HEK293 (cell line): Measurements from ENCODE around the gene CEP112.

ENCODE experiments used
- CTCF ChIA-PET: fragments of 350-600 bp; formaldehyde crosslinking; extraction: SDS; loops from one replicate; lab custom pipeline; 2021; ENCODE audit warnings: antibody characterized with exemption; lab: Yijun Ruan, JAX
- POLR2A ChIA-PET: fragments of 300-600 bp; formaldehyde crosslinking; extraction: SDS; loops from one replicate; lab custom pipeline; 2020; ENCODE audit warnings: antibody characterized with exemption, inconsistent platforms; lab: Yijun Ruan, JAX
- H3K27ac ChIP-seq: fragments of 200-500 bp; sonication (Bioruptor generic); 2 replicates; pipeline ENCODE4 v1.5.1; 2014; ENCODE audit warnings: low read depth, low read length, control low read depth, inconsistent platforms; ENCODE audit errors: extremely low read depth
- H3K36me3 ChIP-seq, 2 experiments: fragments of 200-500 bp in 1 of 2; sonication (Bioruptor generic) in 1 of 2; 1 replicate in 1 of 2; 2 replicates in 1 of 2; pipeline ENCODE4 v1.5.1; 2014 to 2017; ENCODE audit warnings: inconsistent platforms in 2 of 2, low read length in 2 of 2; ENCODE audit not compliant: control insufficient read depth in 2 of 2, insufficient read depth in 1 of 2
- H3K4me1 ChIP-seq: fragments of 200-500 bp; sonication (Bioruptor generic); 2 replicates; pipeline ENCODE4 v1.5.1; 2014; ENCODE audit warnings: mild to moderate bottlenecking, low read length, inconsistent platforms; ENCODE audit not compliant: control insufficient read depth, insufficient read depth
- H3K4me3 ChIP-seq: 2 replicates; pipeline ENCODE4 v1.5.1; 2011; ENCODE audit warnings: low read depth, mild to moderate bottlenecking, control low read depth, low read length, moderate library complexity
- H3K9me3 ChIP-seq: fragments of 200-500 bp; sonication (Bioruptor generic); 2 replicates; pipeline ENCODE4 v1.5.1; 2014; ENCODE audit warnings: low read depth, low read length, inconsistent platforms; ENCODE audit not compliant: control insufficient read depth, insufficient read depth
- HOXC10 ChIP-seq: sonication (generic); formaldehyde crosslinking; IDR thresholded peaks from 2 replicates; pipeline ENCODE4 v1.8.1; 2023; ENCODE audit warnings: mild to moderate bottlenecking, missing genetic modification reagents
- SP2 ChIP-seq: fragments of 450-650 bp; formaldehyde crosslinking; IDR thresholded peaks from 2 replicates; pipeline ENCODE4 v1.5.1; 2016; ENCODE audit warnings: missing biosample characterization, missing genetic modification characterization
- TRIM28 ChIP-seq: IDR thresholded peaks from 2 replicates; pipeline ENCODE4 v1.6.1; 2011; ENCODE audit warnings: low read length, control low read depth, borderline replicate concordance
- WT1 ChIP-seq: fragments of 450-650 bp; formaldehyde crosslinking; IDR thresholded peaks from 2 replicates; pipeline ENCODE4 v1.5.1; 2016; ENCODE audit warnings: missing biosample characterization, missing genetic modification characterization
- ZNF140 ChIP-seq: fragments of 450-650 bp; formaldehyde crosslinking; IDR thresholded peaks from 2 replicates; pipeline ENCODE4 v1.5.1; 2016; ENCODE audit warnings: missing biosample characterization, missing genetic modification characterization
- ZNF146 ChIP-seq: fragments of 450-650 bp; formaldehyde crosslinking; IDR thresholded peaks from 2 replicates; pipeline ENCODE4 v1.5.1; 2016; ENCODE audit warnings: missing biosample characterization, missing genetic modification characterization
- ZNF211 ChIP-seq: fragments of 450-650 bp; formaldehyde crosslinking; IDR thresholded peaks from 2 replicates; pipeline ENCODE4 v1.5.1; 2016; ENCODE audit warnings: low read depth, missing biosample characterization, missing genetic modification characterization
- ZNF311 ChIP-seq: fragments of 450-650 bp; formaldehyde crosslinking; IDR thresholded peaks from 2 replicates; pipeline ENCODE4 v1.5.1; 2017; ENCODE audit warnings: missing biosample characterization, missing genetic modification characterization, borderline replicate concordance
- ZNF324 ChIP-seq: fragments of 450-650 bp; formaldehyde crosslinking; IDR thresholded peaks from 2 replicates; pipeline ENCODE4 v1.5.1; 2016; ENCODE audit warnings: missing biosample characterization, missing genetic modification characterization
- ZNF391 ChIP-seq: fragments of 450-650 bp; formaldehyde crosslinking; IDR thresholded peaks from 2 replicates; pipeline ENCODE4 v1.5.1; 2016; ENCODE audit warnings: low read depth, missing biosample characterization, missing genetic modification characterization, borderline replicate concordance
- ZNF394 ChIP-seq: fragments of 450-650 bp; formaldehyde crosslinking; IDR thresholded peaks from 2 replicates; pipeline ENCODE4 v1.5.1; 2016; ENCODE audit warnings: missing biosample characterization, missing genetic modification characterization, mild to moderate bottlenecking, moderate library complexity, borderline replicate concordance
- ZNF404 ChIP-seq: fragments of 450-650 bp; formaldehyde crosslinking; IDR thresholded peaks from 2 replicates; pipeline ENCODE4 v1.5.1; 2017; ENCODE audit warnings: missing biosample characterization, missing genetic modification characterization
- ZNF510 ChIP-seq: fragments of 450-650 bp; formaldehyde crosslinking; IDR thresholded peaks from 2 replicates; pipeline ENCODE4 v1.5.1; 2018; ENCODE audit warnings: mild to moderate bottlenecking, missing genetic modification characterization, missing biosample characterization; ENCODE audit not compliant: insufficient replicate concordance
- ZNF530 ChIP-seq: fragments of 450-650 bp; formaldehyde crosslinking; IDR thresholded peaks from 2 replicates; pipeline ENCODE4 v1.5.1; 2016; ENCODE audit warnings: low read depth, missing biosample characterization, missing genetic modification characterization
- ZNF544 ChIP-seq: fragments of 450-650 bp; formaldehyde crosslinking; IDR thresholded peaks from 2 replicates; pipeline ENCODE4 v1.5.0; 2017; ENCODE audit warnings: missing biosample characterization, missing genetic modification characterization
- ZNF585B ChIP-seq: fragments of 450-650 bp; formaldehyde crosslinking; IDR thresholded peaks from 2 replicates; pipeline ENCODE4 v1.5.1; 2016; ENCODE audit warnings: missing biosample characterization, missing genetic modification characterization
- ZNF664 ChIP-seq: fragments of 450-650 bp; formaldehyde crosslinking; IDR thresholded peaks from 2 replicates; pipeline ENCODE4 v1.5.1; 2016; ENCODE audit warnings: missing biosample characterization, missing genetic modification characterization
- ZNF677 ChIP-seq: fragments of 450-650 bp; IDR thresholded peaks from 2 replicates; pipeline ENCODE4 v1.5.0; 2018; ENCODE audit warnings: missing biosample characterization, mild to moderate bottlenecking, missing genetic modification characterization, moderate library complexity
- ZNF701 ChIP-seq: fragments of 450-650 bp; formaldehyde crosslinking; IDR thresholded peaks from 2 replicates; pipeline ENCODE4 v1.5.1; 2016; ENCODE audit warnings: missing biosample characterization, missing genetic modification characterization
- ZNF768 ChIP-seq: fragments of 450-650 bp; formaldehyde crosslinking; IDR thresholded peaks from 2 replicates; pipeline ENCODE4 v1.5.1; 2018; ENCODE audit warnings: missing biosample characterization, mild to moderate bottlenecking, missing genetic modification characterization
- ZNF777 ChIP-seq: fragments of 450-650 bp; formaldehyde crosslinking; IDR thresholded peaks from 2 replicates; pipeline ENCODE4 v1.5.1; 2017; ENCODE audit warnings: missing biosample characterization, missing genetic modification characterization, borderline replicate concordance
- ZNF785 ChIP-seq: fragments of 450-650 bp; formaldehyde crosslinking; IDR thresholded peaks from 2 replicates; pipeline ENCODE4 v1.5.1; 2016; ENCODE audit warnings: missing biosample characterization, missing genetic modification characterization
- ZNF837 ChIP-seq: fragments of 450-650 bp; formaldehyde crosslinking; IDR thresholded peaks from 2 replicates; pipeline ENCODE4 v1.5.1; 2016; ENCODE audit warnings: missing biosample characterization, missing genetic modification characterization
- TF ChIP-seq, protein P1 (sequence below): fragments of 450-650 bp; IDR thresholded peaks from 2 replicates; pipeline ENCODE4 v1.5.1; 2018; ENCODE audit warnings: missing biosample characterization, missing genetic modification characterization
- TF ChIP-seq, protein P2 (sequence below): sonication (generic); formaldehyde crosslinking; IDR thresholded peaks from 2 replicates; pipeline ENCODE4 v1.8.1; 2022; ENCODE audit warnings: mild to moderate bottlenecking, moderate library complexity, missing genetic modification reagents

CEP112 gene

DNA sequence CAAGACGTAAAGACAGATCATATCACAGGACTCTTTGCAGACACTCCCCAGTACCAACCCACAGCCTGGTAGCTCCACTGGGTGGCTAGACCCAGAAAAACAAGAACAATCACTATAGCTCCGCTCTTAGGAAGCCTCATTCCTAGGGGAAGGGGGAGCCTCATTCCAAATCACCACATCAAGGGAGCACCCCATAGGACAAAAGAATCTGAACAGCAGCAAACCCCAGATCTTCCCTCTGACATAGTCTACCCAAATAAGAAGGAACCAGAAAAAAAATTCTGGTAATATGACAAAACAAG is 237.8 kb downstream of the CEP112 start:
- TF ChIP-seq HOXC10 (CRISPR knock-in tag) (no peak), ZNF394 (tag by site-specific recombination) (no peak)
- ChIA-PET CTCF (interaction anchor here (0.6 kb wide), 3 partner anchors 21 to 1526 kb away, joined by 3 to 4 read pairs (median 3); no protein-coding TSS in a partner anchor), POLR2A (no interaction called here)

DNA sequence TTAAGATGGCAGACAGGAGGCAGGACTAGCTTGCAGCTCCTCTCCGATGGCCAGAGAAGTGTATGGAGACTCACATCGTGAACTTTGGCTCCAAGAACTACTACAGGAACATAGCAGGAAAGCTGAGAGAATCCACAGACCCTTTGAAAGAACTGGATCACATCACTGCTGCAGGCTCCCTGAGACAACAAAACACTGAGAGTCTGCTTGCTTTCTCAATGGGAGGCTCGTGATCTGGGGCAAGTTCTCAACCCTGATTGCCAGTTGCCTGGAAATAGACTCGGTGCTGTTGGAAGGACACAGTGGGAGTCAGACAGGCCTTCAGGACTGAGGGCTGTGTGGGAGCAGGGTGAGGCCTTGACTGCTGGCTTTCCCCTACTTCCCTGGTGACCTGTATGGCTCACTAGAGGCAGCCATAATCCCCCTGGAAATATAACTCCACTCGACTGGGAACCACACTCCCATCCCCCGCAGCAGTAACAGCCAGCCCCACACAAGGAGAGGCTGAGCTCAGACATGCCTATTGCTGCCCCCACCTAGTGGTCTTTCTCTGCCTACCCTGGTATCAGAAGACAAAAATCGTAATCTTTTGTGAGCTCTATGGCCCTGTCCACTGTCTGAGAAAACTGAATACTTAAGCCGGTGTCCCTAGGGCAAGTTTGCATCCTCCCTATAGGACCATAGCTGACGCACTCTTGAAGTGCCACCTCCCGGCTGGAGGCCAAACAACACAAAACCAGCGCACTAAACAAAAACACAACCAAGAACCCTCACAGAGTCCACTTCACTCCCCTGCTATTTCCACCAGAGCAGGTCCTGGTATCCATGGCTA is 238.4 kb downstream of the CEP112 start:
- no peaks in the 10 kb centered on the region for H3K9me3 ChIP-seq
- H3K4me1 ChIP-seq: no peaks in the 10 kb centered on the region; the same call in 1 of the 2 replicates
- no peak overlapping the region for H3K4me3 ChIP-seq
- POLR2A ChIA-PET: no interaction called here
- CTCF ChIA-PET: interaction anchor here (0.6 kb wide), 1 partner anchor 1526 kb away, joined by 3 read pairs; no protein-coding TSS in a partner anchor
- no peak for TF ChIP-seq ZNF701 (tag by site-specific recombination)
- no peak for TF ChIP-seq ZNF391
- TF ChIP-seq ZNF324 (tag by site-specific recombination): no peak
- TF ChIP-seq ZNF404 (tag by site-specific recombination): no peak
- no peak for TF ChIP-seq ZNF785 (tag by site-specific recombination)
- no peak for TF ChIP-seq ZNF677 (tag by site-specific recombination)
- no peak for TF ChIP-seq ZNF837 (tag by site-specific recombination)
- TF ChIP-seq ZNF510 (tag by site-specific recombination): no peak
- no peak for TF ChIP-seq ZNF585B (tag by site-specific recombination)
- TF ChIP-seq WT1 (tag by site-specific recombination): no peak
- no peak for TF ChIP-seq ZNF311 (tag by site-specific recombination)
- TF ChIP-seq ZNF530 (tag by site-specific recombination): no peak
- TF ChIP-seq SP2 (tag by site-specific recombination): no peak
- TF ChIP-seq, protein P1, sequence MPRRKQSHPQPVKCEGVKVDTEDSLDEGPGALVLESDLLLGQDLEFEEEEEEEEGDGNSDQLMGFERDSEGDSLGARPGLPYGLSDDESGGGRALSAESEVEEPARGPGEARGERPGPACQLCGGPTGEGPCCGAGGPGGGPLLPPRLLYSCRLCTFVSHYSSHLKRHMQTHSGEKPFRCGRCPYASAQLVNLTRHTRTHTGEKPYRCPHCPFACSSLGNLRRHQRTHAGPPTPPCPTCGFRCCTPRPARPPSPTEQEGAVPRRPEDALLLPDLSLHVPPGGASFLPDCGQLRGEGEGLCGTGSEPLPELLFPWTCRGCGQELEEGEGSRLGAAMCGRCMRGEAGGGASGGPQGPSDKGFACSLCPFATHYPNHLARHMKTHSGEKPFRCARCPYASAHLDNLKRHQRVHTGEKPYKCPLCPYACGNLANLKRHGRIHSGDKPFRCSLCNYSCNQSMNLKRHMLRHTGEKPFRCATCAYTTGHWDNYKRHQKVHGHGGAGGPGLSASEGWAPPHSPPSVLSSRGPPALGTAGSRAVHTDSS (tag by site-specific recombination): no peak
- no peak for TF ChIP-seq ZNF768
- TF ChIP-seq ZNF140 (tag by site-specific recombination): no peak
- no peak for TF ChIP-seq ZNF211 (tag by site-specific recombination)
- TF ChIP-seq ZNF777 (tag by site-specific recombination): no peak
- TF ChIP-seq ZNF544 (tag by site-specific recombination): no peak
- H3K36me3 ChIP-seq: peaks cover 0 to 5% of the 10 kb centered on the region in 2 experiments; a peak in 2 of 3 replicates
- no peak overlapping the region for H3K27ac ChIP-seq

More for the DNA sequence above, 237.8 kb downstream of the CEP112 start:
- peaks cover 0 to 11% of the 10 kb centered on the region in 2 experiments; a peak in 2 of 3 replicates for H3K36me3 ChIP-seq
- no peak overlapping the region for H3K27ac ChIP-seq
- no peaks in the 10 kb centered on the region; the same call in 1 of the 2 replicates for H3K4me1 ChIP-seq
- no peaks in the 10 kb centered on the region for H3K9me3 ChIP-seq
- H3K4me3 ChIP-seq: no peak overlapping the region

GRCh38 chr17:65952586-65952985 is 239.3 kb downstream of the CEP112 start:
- no peaks in the 10 kb centered on the region for H3K9me3 ChIP-seq
- no peak overlapping the region for H3K27ac ChIP-seq
- no peaks in the 10 kb centered on the region; a peak in 1 of 3 replicates for H3K36me3 ChIP-seq
- no peak overlapping the region for H3K4me3 ChIP-seq
- TF ChIP-seq ZNF664 (tag by site-specific recombination) (peak; percentile 65), TRIM28 (no peak), ZNF146 (tag by site-specific recombination) (no peak)
- TF ChIP-seq, protein P2, sequence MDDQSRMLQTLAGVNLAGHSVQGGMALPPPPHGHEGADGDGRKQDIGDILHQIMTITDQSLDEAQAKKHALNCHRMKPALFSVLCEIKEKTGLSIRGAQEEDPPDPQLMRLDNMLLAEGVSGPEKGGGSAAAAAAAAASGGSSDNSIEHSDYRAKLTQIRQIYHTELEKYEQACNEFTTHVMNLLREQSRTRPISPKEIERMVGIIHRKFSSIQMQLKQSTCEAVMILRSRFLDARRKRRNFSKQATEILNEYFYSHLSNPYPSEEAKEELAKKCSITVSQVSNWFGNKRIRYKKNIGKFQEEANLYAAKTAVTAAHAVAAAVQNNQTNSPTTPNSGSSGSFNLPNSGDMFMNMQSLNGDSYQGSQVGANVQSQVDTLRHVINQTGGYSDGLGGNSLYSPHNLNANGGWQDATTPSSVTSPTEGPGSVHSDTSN: no peak
- H3K4me1 ChIP-seq: no peaks in the 10 kb centered on the region; the same call in 1 of the 2 replicates
- CTCF ChIA-PET: no interaction called here
- POLR2A ChIA-PET: no interaction called here
